ENCODE data around the gene MOCOS.

The MOCOS gene

GRCh38 chr18:36273347-36273746 lies 86.0 kb downstream of the MOCOS start:
- H3K79me2 ChIP-seq (ENCODE audit: control insufficient read depth, low read length) = no peaks in the 10 kb centered on the region
- no peaks in the 10 kb centered on the region for H3K4me1 ChIP-seq (ENCODE audit: control insufficient read depth, low read length)
- no peak overlapping the region for H3K4me3 ChIP-seq (ENCODE audit: low read length)
- no peaks in the 10 kb centered on the region for H3K9me3 ChIP-seq (ENCODE audit: control insufficient read depth, insufficient read depth, low read length)
- no peaks in the 10 kb centered on the region for H3F3A ChIP-seq (ENCODE audit: control insufficient read depth, insufficient read depth)
- H3K36me3 ChIP-seq (ENCODE audit: control insufficient read depth, low read length) = no peaks in the 10 kb centered on the region
- no peaks in the 10 kb centered on the region for H3K9me2 ChIP-seq (replicated peaks; ENCODE audit: control insufficient read depth, low read length)
- H3K27ac ChIP-seq (ENCODE audit: low read depth, low read length) = no peak overlapping the region
- H3K27me3 ChIP-seq (ENCODE audit: control insufficient read depth, low read length) = peaks cover 4% of the 10 kb centered on the region
- H3K4me2 ChIP-seq (ENCODE audit: low read length) = no peak overlapping the region
- no peaks in the 10 kb centered on the region for H4K20me1 ChIP-seq (ENCODE audit: control insufficient read depth, insufficient read depth, low read depth, low read length)
- no peak for TF ChIP-seq EZH2phosphoT487 (IDR thresholded peaks at IDR 0.05; ENCODE audit: borderline replicate concordance, low read length)
- TF ChIP-seq, protein P1, sequence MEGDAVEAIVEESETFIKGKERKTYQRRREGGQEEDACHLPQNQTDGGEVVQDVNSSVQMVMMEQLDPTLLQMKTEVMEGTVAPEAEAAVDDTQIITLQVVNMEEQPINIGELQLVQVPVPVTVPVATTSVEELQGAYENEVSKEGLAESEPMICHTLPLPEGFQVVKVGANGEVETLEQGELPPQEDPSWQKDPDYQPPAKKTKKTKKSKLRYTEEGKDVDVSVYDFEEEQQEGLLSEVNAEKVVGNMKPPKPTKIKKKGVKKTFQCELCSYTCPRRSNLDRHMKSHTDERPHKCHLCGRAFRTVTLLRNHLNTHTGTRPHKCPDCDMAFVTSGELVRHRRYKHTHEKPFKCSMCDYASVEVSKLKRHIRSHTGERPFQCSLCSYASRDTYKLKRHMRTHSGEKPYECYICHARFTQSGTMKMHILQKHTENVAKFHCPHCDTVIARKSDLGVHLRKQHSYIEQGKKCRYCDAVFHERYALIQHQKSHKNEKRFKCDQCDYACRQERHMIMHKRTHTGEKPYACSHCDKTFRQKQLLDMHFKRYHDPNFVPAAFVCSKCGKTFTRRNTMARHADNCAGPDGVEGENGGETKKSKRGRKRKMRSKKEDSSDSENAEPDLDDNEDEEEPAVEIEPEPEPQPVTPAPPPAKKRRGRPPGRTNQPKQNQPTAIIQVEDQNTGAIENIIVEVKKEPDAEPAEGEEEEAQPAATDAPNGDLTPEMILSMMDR (IDR thresholded peaks at IDR 0.05; ENCODE audit: low read depth, low read length, poor library complexity, severe bottlenecking) = no peak

- Histone ChIP-seq H3K9me2 (replicated peaks; ENCODE audit: control insufficient read depth, low read length) (no peaks in the 10 kb centered on the region), H3K27me3 (ENCODE audit: control insufficient read depth, low read length) (peaks cover 11% of the 10 kb centered on the region), H3K27ac (ENCODE audit: low read depth, low read length) (no peak overlapping the region), H3K4me1 (ENCODE audit: control insufficient read depth, low read length) (no peaks in the 10 kb centered on the region), H3F3A (ENCODE audit: control insufficient read depth, insufficient read depth) (no peaks in the 10 kb centered on the region), H3K9me3 (ENCODE audit: control insufficient read depth, insufficient read depth, low read length) (no peaks in the 10 kb centered on the region), H3K4me2 (ENCODE audit: low read length) (no peak overlapping the region), H3K79me2 (ENCODE audit: control insufficient read depth, low read length) (no peaks in the 10 kb centered on the region), H3K36me3 (ENCODE audit: control insufficient read depth, low read length) (no peaks in the 10 kb centered on the region), H4K20me1 (ENCODE audit: control insufficient read depth, insufficient read depth, low read depth, low read length) (no peaks in the 10 kb centered on the region), H3K4me3 (ENCODE audit: low read length) (no peak overlapping the region)
- TF ChIP-seq, protein P1 (IDR thresholded peaks at IDR 0.05; ENCODE audit: low read depth, low read length, poor library complexity, severe bottlenecking) = no peak
- TF ChIP-seq EZH2phosphoT487 (IDR thresholded peaks at IDR 0.05; ENCODE audit: borderline replicate concordance, low read length) = no peak
These were observed 86.9 kb downstream of the MOCOS start for GRCh38 chr18:36274083-36274715.

- Histone ChIP-seq H3K4me3 (ENCODE audit: low read length) (no peak overlapping the region), H3F3A (ENCODE audit: control insufficient read depth, insufficient read depth) (no peaks in the 10 kb centered on the region), H3K4me2 (ENCODE audit: low read length) (no peak overlapping the region), H3K79me2 (ENCODE audit: control insufficient read depth, low read length) (no peaks in the 10 kb centered on the region), H3K9me2 (replicated peaks; ENCODE audit: control insufficient read depth, low read length) (no peaks in the 10 kb centered on the region), H3K36me3 (ENCODE audit: control insufficient read depth, low read length) (no peaks in the 10 kb centered on the region), H3K27ac (ENCODE audit: low read depth, low read length) (no peak overlapping the region), H3K27me3 (ENCODE audit: control insufficient read depth, low read length) (peaks cover 19% of the 10 kb centered on the region), H4K20me1 (ENCODE audit: control insufficient read depth, insufficient read depth, low read depth, low read length) (no peaks in the 10 kb centered on the region), H3K9me3 (ENCODE audit: control insufficient read depth, insufficient read depth, low read length) (no peaks in the 10 kb centered on the region), H3K4me1 (ENCODE audit: control insufficient read depth, low read length) (no peaks in the 10 kb centered on the region)
- no peak for TF ChIP-seq EZH2phosphoT487 (IDR thresholded peaks at IDR 0.05; ENCODE audit: borderline replicate concordance, low read length)
- TF ChIP-seq, protein P1 (IDR thresholded peaks at IDR 0.05; ENCODE audit: low read depth, low read length, poor library complexity, severe bottlenecking) = no peak
These were observed 88.3 kb downstream of the MOCOS start for GRCh38 chr18:36275561-36275960.
